ENCODE results near the gene B3GAT3.

DNA sequence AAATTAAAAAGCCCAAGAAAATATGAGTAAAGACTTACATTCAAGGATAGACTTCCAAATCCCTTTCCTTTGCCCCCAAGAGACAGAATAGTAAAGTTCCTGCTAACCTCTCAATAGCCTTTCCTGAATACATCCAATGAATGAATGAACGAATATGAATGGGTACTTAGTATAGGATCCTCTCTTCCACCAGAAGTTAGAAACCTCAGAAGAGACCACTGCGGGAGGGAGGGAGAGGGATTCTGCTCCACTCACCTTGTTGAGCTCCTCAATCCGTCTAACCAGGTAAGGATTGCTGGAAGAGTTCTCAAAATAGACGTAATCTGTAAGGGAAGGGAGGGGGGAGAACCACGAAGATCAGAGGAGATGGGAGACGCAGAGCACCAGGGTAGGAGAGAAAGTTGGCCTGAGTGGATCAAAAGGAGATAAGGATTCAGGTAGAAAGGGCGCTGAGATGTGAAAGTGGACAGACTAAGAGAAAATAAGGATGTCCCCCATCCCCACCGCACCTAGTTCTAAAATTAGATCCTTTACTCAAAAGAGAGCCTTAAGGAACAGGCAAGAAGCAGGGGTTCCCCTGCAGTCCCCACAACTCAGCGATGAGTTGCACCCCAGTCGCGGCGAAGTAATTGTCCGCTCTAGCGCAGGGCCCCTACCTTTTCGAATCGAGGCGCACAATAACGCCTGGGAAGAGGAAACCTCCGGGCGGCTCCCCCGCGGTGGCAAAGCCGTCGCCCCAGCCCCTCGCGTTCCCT is 21.2 kb downstream of the B3GAT3 start:
- TF ChIP-seq, protein P1, sequence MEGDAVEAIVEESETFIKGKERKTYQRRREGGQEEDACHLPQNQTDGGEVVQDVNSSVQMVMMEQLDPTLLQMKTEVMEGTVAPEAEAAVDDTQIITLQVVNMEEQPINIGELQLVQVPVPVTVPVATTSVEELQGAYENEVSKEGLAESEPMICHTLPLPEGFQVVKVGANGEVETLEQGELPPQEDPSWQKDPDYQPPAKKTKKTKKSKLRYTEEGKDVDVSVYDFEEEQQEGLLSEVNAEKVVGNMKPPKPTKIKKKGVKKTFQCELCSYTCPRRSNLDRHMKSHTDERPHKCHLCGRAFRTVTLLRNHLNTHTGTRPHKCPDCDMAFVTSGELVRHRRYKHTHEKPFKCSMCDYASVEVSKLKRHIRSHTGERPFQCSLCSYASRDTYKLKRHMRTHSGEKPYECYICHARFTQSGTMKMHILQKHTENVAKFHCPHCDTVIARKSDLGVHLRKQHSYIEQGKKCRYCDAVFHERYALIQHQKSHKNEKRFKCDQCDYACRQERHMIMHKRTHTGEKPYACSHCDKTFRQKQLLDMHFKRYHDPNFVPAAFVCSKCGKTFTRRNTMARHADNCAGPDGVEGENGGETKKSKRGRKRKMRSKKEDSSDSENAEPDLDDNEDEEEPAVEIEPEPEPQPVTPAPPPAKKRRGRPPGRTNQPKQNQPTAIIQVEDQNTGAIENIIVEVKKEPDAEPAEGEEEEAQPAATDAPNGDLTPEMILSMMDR (IDR thresholded peaks at IDR 0.05): no peak
- TF ChIP-seq POLR2AphosphoS5 (IDR thresholded peaks at IDR 0.05) (no peak), POLR2A (IDR thresholded peaks at IDR 0.05) (no peak), EP300 (IDR thresholded peaks at IDR 0.05) (no peak)
